ENCODE results near the gene CEP57L1. TPM values are rescaled to one million over a fixed set of nuclear protein-coding genes. Genes with fewer than 3 reads are reported as not detected.

CEP57L1 gene
- total and polyA plus RNA-seq, 11 donors: 5.9 to 13.8 (median 9.5) TPM

- 73 to 79% (median 75%) methylated on average over 5 of the region's 5 CpGs for WGBS, 4 donors
- H3K36me3 ChIP-seq: no peaks in the 10 kb centered on the region
- DNase-seq: peak in 1 of 5 donors; percentile 19
- peaks cover 0 to 49% (median 30%) of the 10 kb centered on the region in 12 donors for H3K4me1 ChIP-seq
- H3K27me3 ChIP-seq: no peaks in the 10 kb centered on the region
- intact Hi-C loops (cut with DNase I): no loop called here
- peak overlapping the region in 1 of 12 donors; percentile 50 for H3K27ac ChIP-seq
- peak in 1 of 4 donors; percentile 20 for ATAC-seq
- TF ChIP-seq CTCF (IDR thresholded peaks at IDR 0.05): no peak
- no peak for TF ChIP-seq POLR2A (IDR thresholded peaks at IDR 0.05)
- no peak overlapping the region for H3K4me3 ChIP-seq
- no peaks in the 10 kb centered on the region for H3K9me3 ChIP-seq
These were observed 22.2 kb downstream of the CEP57L1 start for GRCh38 chr6:109117346-109118035.

GRCh38 chr6:109118337-109118736 lies 23.0 kb downstream of the CEP57L1 start:
- H3K27ac ChIP-seq: no peak overlapping the region
- no peak overlapping the region for H3K4me3 ChIP-seq
- no peaks in the 10 kb centered on the region for H3K9me3 ChIP-seq
- no peaks in the 10 kb centered on the region for H3K27me3 ChIP-seq
- intact Hi-C loops (cut with DNase I): no loop called here
- WGBS, 4 donors: 65 to 71% (median 68%) methylated on average over 5 of the region's 5 CpGs
- TF ChIP-seq CTCF (IDR thresholded peaks at IDR 0.05): no peak
- no peak for TF ChIP-seq POLR2A (IDR thresholded peaks at IDR 0.05)
- H3K4me1 ChIP-seq: peaks cover 0 to 49% (median 30%) of the 10 kb centered on the region in 12 donors
- DNase-seq (no peak), ATAC-seq (no peak)
- no peaks in the 10 kb centered on the region for H3K36me3 ChIP-seq

- TF ChIP-seq CTCF (IDR thresholded peaks at IDR 0.05) (no peak), POLR2A (IDR thresholded peaks at IDR 0.05) (no peak)
- intact Hi-C loops (cut with DNase I): no loop called here
- ATAC-seq: no peak
- no peaks in the 10 kb centered on the region for H3K9me3 ChIP-seq
- no peaks in the 10 kb centered on the region for H3K27me3 ChIP-seq
- DNase-seq: no peak
- no peak overlapping the region for H3K4me3 ChIP-seq
- H3K4me1 ChIP-seq: peaks cover 0 to 49% (median 30%) of the 10 kb centered on the region in 12 donors
- no peaks in the 10 kb centered on the region for H3K36me3 ChIP-seq
- H3K27ac ChIP-seq: peak overlapping the region in 1 of 12 donors; percentile 5
- WGBS, 4 donors: 63 to 73% (median 70%) methylated on average over 3 of the region's 3 CpGs
These were observed 23.6 kb downstream of the CEP57L1 start for GRCh38 chr6:109118871-109119354.

- Histone ChIP-seq H3K27me3 (no peaks in the 10 kb centered on the region), H3K27ac (peak overlapping the region in 4 of 12 donors; percentile 8 to 33 (median 26)), H3K36me3 (no peaks in the 10 kb centered on the region), H3K4me3 (no peak overlapping the region), H3K4me1 (peaks cover 0 to 49% (median 29%) of the 10 kb centered on the region in 12 donors), H3K9me3 (no peaks in the 10 kb centered on the region)
- TF ChIP-seq POLR2A (IDR thresholded peaks at IDR 0.05) (no peak), CTCF (IDR thresholded peaks at IDR 0.05) (no peak)
- DNase-seq (no peak), ATAC-seq (peak in 1 of 4 donors; percentile 42)
- intact Hi-C loops (cut with DNase I): no loop called here
These were observed 26.1 kb downstream of the CEP57L1 start for GRCh38 chr6:109121411-109121810.
